Measurements from ENCODE around the gene FAM47B. TPM values are rescaled to one million over a fixed set of nuclear protein-coding genes. Genes with fewer than 3 reads are reported as not detected.

The FAM47B gene
- not detected in 2 replicates for total RNA-seq

DNA sequence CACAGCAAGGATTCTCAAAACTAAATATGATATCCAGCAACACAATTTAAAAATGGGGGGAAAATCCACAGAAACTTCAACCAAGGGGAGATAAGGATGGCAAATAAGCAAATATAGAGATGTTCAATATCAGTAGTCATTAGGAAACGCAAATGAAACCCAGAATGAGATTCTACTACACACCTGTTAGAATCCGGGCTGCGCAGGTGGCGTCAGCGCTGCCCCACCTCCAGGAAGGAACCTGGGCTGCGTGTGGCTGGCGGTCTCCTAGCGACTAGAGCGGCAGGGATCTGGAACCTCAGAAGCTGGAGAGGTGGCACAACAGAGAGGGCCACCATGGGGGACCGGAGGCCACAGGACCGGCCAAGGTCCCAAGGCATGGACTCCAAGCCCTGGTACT is at the start of gene FAM47B:
Gene FAM47B, plus strand, starts transcription at position 301 of the 400 bp plus-strand sequence. Its CDS starts 36 bp downstream, at position 337.

